ENCODE data around the gene INPP5D. TPM values are rescaled to one million over a fixed set of nuclear protein-coding genes. Genes with fewer than 3 reads are reported as not detected.

The INPP5D gene
- total and polyA plus RNA-seq, 2 of the 13 experiments (the other 11 are each of a cell fraction or from before 2014, with no cell fraction given) = 16.7 to 18.0 TPM

- TF ChIP-seq, protein P1, sequence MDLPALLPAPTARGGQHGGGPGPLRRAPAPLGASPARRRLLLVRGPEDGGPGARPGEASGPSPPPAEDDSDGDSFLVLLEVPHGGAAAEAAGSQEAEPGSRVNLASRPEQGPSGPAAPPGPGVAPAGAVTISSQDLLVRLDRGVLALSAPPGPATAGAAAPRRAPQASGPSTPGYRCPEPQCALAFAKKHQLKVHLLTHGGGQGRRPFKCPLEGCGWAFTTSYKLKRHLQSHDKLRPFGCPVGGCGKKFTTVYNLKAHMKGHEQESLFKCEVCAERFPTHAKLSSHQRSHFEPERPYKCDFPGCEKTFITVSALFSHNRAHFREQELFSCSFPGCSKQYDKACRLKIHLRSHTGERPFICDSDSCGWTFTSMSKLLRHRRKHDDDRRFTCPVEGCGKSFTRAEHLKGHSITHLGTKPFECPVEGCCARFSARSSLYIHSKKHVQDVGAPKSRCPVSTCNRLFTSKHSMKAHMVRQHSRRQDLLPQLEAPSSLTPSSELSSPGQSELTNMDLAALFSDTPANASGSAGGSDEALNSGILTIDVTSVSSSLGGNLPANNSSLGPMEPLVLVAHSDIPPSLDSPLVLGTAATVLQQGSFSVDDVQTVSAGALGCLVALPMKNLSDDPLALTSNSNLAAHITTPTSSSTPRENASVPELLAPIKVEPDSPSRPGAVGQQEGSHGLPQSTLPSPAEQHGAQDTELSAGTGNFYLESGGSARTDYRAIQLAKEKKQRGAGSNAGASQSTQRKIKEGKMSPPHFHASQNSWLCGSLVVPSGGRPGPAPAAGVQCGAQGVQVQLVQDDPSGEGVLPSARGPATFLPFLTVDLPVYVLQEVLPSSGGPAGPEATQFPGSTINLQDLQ (CRISPR knock-in tag; IDR thresholded peaks at IDR 0.05) = peak; percentile 2; the same call in 1 of the 2 replicates
- TF ChIP-seq ZNF816 (CRISPR knock-in tag; IDR thresholded peaks at IDR 0.05; ENCODE audit: borderline replicate concordance) (no peak), NFATC3 (CRISPR knock-in tag; IDR thresholded peaks at IDR 0.05) (no peak), ZNF598 (CRISPR knock-in tag; IDR thresholded peaks at IDR 0.05; ENCODE audit: borderline replicate concordance) (no peak), ZNF639 (CRISPR knock-in tag; conservative IDR thresholded peaks at IDR 0.05) (no peak), AHDC1 (CRISPR knock-in tag; IDR thresholded peaks at IDR 0.05; ENCODE audit: borderline replicate concordance) (no peak), ZNF136 (CRISPR knock-in tag; IDR thresholded peaks at IDR 0.05; ENCODE audit: low read depth) (no peak), ZNF296 (CRISPR knock-in tag; conservative IDR thresholded peaks at IDR 0.05) (no peak), ZMYM2 (CRISPR knock-in tag; IDR thresholded peaks at IDR 0.05) (no peak), CSRNP1 (CRISPR knock-in tag; IDR thresholded peaks at IDR 0.05) (peak; percentile 24; the same call in 1 of the 2 replicates), CREM (IDR thresholded peaks at IDR 0.05) (no peak), CREM (CRISPR knock-in tag; IDR thresholded peaks at IDR 0.05) (no peak), ZNF724P (CRISPR knock-in tag; IDR thresholded peaks at IDR 0.05; ENCODE audit: borderline replicate concordance) (no peak), ZNF747 (CRISPR knock-in tag; IDR thresholded peaks at IDR 0.05; ENCODE audit: borderline replicate concordance) (no peak)
- TF ChIP-seq, protein P2, sequence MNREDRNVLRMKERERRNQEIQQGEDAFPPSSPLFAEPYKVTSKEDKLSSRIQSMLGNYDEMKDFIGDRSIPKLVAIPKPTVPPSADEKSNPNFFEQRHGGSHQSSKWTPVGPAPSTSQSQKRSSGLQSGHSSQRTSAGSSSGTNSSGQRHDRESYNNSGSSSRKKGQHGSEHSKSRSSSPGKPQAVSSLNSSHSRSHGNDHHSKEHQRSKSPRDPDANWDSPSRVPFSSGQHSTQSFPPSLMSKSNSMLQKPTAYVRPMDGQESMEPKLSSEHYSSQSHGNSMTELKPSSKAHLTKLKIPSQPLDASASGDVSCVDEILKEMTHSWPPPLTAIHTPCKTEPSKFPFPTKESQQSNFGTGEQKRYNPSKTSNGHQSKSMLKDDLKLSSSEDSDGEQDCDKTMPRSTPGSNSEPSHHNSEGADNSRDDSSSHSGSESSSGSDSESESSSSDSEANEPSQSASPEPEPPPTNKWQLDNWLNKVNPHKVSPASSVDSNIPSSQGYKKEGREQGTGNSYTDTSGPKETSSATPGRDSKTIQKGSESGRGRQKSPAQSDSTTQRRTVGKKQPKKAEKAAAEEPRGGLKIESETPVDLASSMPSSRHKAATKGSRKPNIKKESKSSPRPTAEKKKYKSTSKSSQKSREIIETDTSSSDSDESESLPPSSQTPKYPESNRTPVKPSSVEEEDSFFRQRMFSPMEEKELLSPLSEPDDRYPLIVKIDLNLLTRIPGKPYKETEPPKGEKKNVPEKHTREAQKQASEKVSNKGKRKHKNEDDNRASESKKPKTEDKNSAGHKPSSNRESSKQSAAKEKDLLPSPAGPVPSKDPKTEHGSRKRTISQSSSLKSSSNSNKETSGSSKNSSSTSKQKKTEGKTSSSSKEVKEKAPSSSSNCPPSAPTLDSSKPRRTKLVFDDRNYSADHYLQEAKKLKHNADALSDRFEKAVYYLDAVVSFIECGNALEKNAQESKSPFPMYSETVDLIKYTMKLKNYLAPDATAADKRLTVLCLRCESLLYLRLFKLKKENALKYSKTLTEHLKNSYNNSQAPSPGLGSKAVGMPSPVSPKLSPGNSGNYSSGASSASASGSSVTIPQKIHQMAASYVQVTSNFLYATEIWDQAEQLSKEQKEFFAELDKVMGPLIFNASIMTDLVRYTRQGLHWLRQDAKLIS (CRISPR knock-in tag; IDR thresholded peaks at IDR 0.05) = no peak
These were observed 670 bp upstream of the INPP5D start (continued) for GRCh38 chr2:233059547-233059796.
